Psoas muscle (tissue), 8 donors: ENCODE measurements around the gene CCDC188. TPM values are rescaled to one million over a fixed set of nuclear protein-coding genes. Genes with fewer than 3 reads are reported as not detected.
A peak's percentile ranks its signal among the peaks of the same experiment; 100 is the strongest.

Experiments used
- ATAC-seq, 4 donors: fragments of 200-7000 bp; cut with Tn5 transposase; one replicate each; pipeline ENCODE4 v1.9.1; 2020; ENCODE audit warnings: moderate library complexity in 3 of 4, mild to moderate bottlenecking in 2 of 4
- DNase-seq, 2 donors: peaks; one replicate each; pipeline ENCODE4 v3.0.0-alpha.2; 2020
- H3K27ac ChIP-seq: fragments of 200-600 bp; one replicate; pipeline ENCODE4 v1.8.0; 2022
- H3K27me3 ChIP-seq, 3 donors: fragments of 200-600 bp in 1 of 3; one replicate each; pipeline versions ENCODE4 v1.6.1 to v1.8.0; 2013 to 2022; ENCODE audit warnings: low read length in 2 of 3, mild to moderate bottlenecking in 2 of 3, moderate library complexity in 1 of 3; ENCODE audit not compliant: insufficient read depth in 3 of 3
- H3K36me3 ChIP-seq, 2 donors: fragments of 200-600 bp in 1 of 2; one replicate each; pipeline versions ENCODE4 v1.6.1 to v1.8.0; 2013 to 2022; ENCODE audit warnings: low read depth in 1 of 2, mild to moderate bottlenecking in 1 of 2, moderate library complexity in 1 of 2; ENCODE audit not compliant: insufficient read depth in 1 of 2
- H3K4me1 ChIP-seq: fragments of 200-600 bp; one replicate; pipeline ENCODE4 v1.8.0; 2022
- H3K4me3 ChIP-seq: fragments of 200-600 bp; one replicate; pipeline ENCODE4 v1.8.0; 2022; ENCODE audit warnings: mild to moderate bottlenecking
- H3K9me3 ChIP-seq: fragments of 200-600 bp; one replicate; pipeline ENCODE4 v1.8.0; 2022
- CTCF ChIP-seq: fragments of 200-600 bp; IDR thresholded peaks from one replicate; pipeline ENCODE4 v1.8.0; 2022; ENCODE audit warnings: antibody characterized with exemption
- WGBS, 3 donors: extraction: QIAGEN DNeasy Blood & Tissue Kit; methylation state at CpG; one replicate each; pipeline versions ENCODE4 v1.1.6 to v1.1.7; 2013; 5-methylcytosine and 5-hydroxymethylcytosine counted together
- intact Hi-C, 2 donors: fragments of 100-400 bp; cut with DNase I; formaldehyde crosslinking; loops; one replicate each; pipeline versions ENCODE4 v1.11.0 to v1.14.2; 2022
- polyA plus RNA-seq, 3 donors: library from polyadenylated mRNA; stranded (reverse); fragments of 200-250 nt; gene quantifications; one replicate each; pipeline ENCODE4 v1.2.3, GENCODE V29; 2013
- total RNA-seq, 4 donors: library from RNA; stranded (reverse); fragmentation: NEBNext Ultra II Directional in 2 of 4; extraction: Animal tissue kit (Norgen Biotek cat#: 25700) in 2 of 4; gene quantifications; one replicate each; pipeline versions ENCODE4 v1.2.1 to v1.2.4, GENCODE V29; 2021 to 2023
- donor health status: healthy with polysubstance abuse.
- donor health status: DM: no; HTN: no; CAD: no; lungs with moderate emphysema.
- donor health status: Bipolar disorder and iron deficiency.
- donor health status: healthy.
- donor health status: DM: yes; HTN: yes; CAD: no.
- donor health status: DM: no; HTN: no; CAD: no.
- donor health status: DM: no; HTN: no; CAD: no.
- donor health status: DM: yes; HTN: yes; CAD: no.

CCDC188 gene
- total and polyA plus RNA-seq, 7 donors: 0.09 to 0.38 (median 0.17) TPM; not detected in 2

- DNase-seq: peak in 1 of 2 donors; percentile 61
- intact Hi-C loops: no loop called here
- H3K36me3 ChIP-seq: peaks cover 0 to 17% of the 10 kb centered on the region in 2 donors
- 0% methylated on average over 6 to 43 of the region's 43 CpGs for WGBS, 3 donors
- no peaks in the 10 kb centered on the region for H3K27me3 ChIP-seq
- H3K4me3 ChIP-seq: peak within 1 kb of the TSS; percentile 96
- peak; percentile 49 to 61 (median 58) for ATAC-seq
- H3K9me3 ChIP-seq: no peaks in the 10 kb centered on the region
- H3K27ac ChIP-seq: peak within 1 kb of the TSS; percentile 80
- no peak for TF ChIP-seq CTCF
- peaks cover 38% of the 10 kb centered on the region for H3K4me1 ChIP-seq
Observed at GRCh38 chr22:20131597-20131858, 19.3 kb downstream of the CCDC188 start, which contains the start of gene ZDHHC8. TSS of gene ZDHHC8 (plus strand) at chr22:20131804. CDS start at chr22:20131948, 144 bp downstream.

DNA sequence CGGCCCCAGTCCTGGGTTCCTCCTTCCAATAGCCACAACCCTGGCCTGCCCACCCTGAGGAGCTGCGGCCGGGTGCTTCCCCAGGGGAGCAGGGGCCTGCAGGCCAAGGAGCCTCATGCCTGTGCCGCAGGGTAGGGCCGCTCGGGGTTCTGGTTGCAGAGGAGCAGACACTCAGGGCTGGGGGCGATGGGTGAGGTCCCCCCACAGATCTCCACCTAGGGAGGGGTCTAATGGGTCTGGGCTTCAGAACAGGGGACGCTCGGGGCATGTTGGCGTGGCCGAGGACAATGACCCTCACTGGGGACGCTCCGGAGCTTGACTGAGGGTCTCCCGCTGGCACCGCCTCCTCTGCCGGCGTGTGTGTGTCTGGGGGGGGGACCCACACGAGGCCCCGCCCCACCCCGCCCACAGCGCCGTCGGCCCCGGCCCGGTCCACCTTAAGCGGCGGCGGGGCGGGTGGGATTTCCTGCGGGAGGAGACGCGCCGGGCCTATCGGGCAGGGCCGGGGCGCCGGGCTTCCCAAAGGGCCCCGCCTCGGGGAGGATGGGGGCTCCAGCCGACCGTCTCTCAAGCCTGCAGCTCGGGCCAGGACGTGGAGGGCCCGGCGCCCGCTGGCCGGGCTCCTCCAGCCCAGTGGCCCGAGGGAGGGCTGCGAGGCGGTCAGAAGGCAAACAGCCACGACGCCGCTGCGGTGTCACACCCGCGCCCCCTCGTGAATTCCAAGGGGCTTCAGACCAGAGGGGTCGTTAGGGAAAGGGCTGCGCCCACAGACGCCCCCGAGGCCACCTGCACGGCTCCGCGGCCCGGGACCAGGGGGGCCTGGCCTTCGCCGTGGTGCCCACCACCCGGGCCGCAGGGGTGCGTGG, 19.9 kb downstream of the CCDC188 start:
- TF ChIP-seq CTCF: no peak
- H3K27ac ChIP-seq: peak overlapping the region; percentile 78
- no peaks in the 10 kb centered on the region for H3K9me3 ChIP-seq
- H3K36me3 ChIP-seq: peaks cover 0 to 22% of the 10 kb centered on the region in 2 donors
- intact Hi-C loops: no loop called here
- peaks cover 32% of the 10 kb centered on the region for H3K4me1 ChIP-seq
- peak overlapping the region; percentile 96 for H3K4me3 ChIP-seq
- H3K27me3 ChIP-seq: no peaks in the 10 kb centered on the region
- DNase-seq: peak; percentile 92
- 4% methylated on average over 33 to 70 of the region's 70 CpGs for WGBS, 3 donors
- ATAC-seq: peak; percentile 79 to 91 (median 86)

DNA sequence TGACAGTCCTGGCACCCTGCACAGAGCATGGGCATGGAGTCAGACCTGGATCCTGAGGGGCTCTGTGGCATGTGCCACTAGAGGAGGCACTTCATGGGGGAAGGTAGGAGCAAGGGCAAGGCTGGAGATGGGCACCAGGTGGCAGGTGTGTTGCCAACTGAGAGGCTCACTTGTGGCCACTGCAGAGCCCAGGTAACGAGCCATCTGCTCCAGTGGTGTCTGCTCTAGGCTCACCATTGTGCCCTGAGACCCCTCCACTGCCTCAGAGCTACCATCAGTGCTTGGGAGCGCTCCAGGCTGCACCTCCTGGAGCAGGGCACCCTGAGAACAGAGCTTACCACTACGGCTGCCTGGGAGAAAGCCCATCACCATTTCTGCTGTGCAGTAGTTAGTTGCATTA, 20.5 kb downstream of the CCDC188 start:
- Histone ChIP-seq H3K4me1 (peaks cover 26% of the 10 kb centered on the region), H3K27me3 (no peaks in the 10 kb centered on the region), H3K4me3 (no peak overlapping the region), H3K36me3 (peaks cover 0 to 29% of the 10 kb centered on the region in 2 donors), H3K9me3 (no peaks in the 10 kb centered on the region), H3K27ac (peak overlapping the region; percentile 78)
- TF ChIP-seq CTCF: no peak
- no peak for DNase-seq
- intact Hi-C loops: no loop called here
- 68 to 90% (median 74%) methylated on average over 3 of the region's 3 CpGs for WGBS, 3 donors
- no peak for ATAC-seq

GRCh38 chr22:20129747-20130014, 21.2 kb downstream of the CCDC188 start:
- TF ChIP-seq CTCF: no peak
- peaks cover 20% of the 10 kb centered on the region for H3K4me1 ChIP-seq
- no peak overlapping the region for H3K4me3 ChIP-seq
- peaks cover 0 to 35% of the 10 kb centered on the region in 2 donors for H3K36me3 ChIP-seq
- no peak overlapping the region for H3K27ac ChIP-seq
- no peaks in the 10 kb centered on the region for H3K9me3 ChIP-seq
- DNase-seq (no peak), ATAC-seq (no peak)
- intact Hi-C loops: loop anchor here in 1 of 2 donors (5.0 kb wide), 1 partner anchor 157 kb away; no protein-coding TSS in a partner anchor
- 67 to 68% (median 68%) methylated on average over 3 of the region's 3 CpGs for WGBS, 3 donors
- no peaks in the 10 kb centered on the region for H3K27me3 ChIP-seq
